NCI-H2029 (cell line): ENCODE results near the gene ARL6IP1.

Source experiments
- DNase-seq: peaks from one replicate; lab custom pipeline; 2025; lab: John Stamatoyannopoulos, UW

ARL6IP1 gene

DNA sequence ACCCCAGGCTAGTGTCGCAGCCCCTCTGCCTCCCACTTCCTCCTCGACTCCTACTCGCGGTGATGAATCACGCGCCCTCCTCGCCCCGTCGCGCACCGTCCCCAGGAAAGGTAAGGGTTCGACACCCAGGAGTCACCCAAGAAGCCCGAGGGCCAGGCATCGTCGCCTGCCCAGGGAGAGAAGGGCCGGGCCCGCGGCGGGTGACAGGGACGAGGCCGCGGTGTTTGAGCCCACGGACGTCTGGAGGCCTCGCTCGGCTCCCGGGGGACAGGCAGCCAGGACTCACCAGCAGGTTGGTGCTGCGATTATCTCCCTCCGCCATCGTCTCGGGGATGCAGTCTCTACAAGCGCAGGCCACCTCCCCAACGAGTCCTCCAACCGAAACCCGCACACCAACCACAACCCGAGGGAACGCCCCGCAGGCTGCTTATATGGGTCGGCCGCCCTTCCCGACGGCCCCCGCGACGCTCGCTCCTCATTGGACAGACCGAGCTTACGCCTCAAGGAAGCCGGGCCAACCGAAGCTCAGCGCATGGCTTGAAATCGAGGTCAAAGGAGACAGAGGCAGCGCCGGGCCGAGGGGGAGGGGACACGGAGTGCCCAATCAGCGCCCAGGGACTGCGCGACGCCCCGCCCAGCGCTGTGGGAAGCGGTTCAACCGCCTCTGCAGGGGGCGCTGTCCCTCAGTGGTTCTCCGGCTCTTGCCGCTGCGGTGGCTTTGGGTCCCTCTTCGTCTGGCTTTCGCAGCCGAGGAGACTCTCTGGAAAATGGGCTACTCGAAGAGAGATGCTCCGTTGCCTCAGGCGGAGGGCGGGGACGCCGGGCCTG lies at the start of gene ARL6IP1:
Gene ARL6IP1 (minus strand): TSS at position 405 of the 828 bp plus-strand sequence. CDS start 83 bp downstream, at position 322.
- DNase-seq, result peak; percentile 98

GRCh38 chr16:18846416-18846815 lies 45.1 kb upstream of the ARL6IP1 start:
- no peak for DNase-seq

GRCh38 chr16:18842565-18842964 lies 41.2 kb upstream of the ARL6IP1 start:
- no peak for DNase-seq

- no peak for DNase-seq
Observed at GRCh38 chr16:18841833-18842525, 40.6 kb upstream of the ARL6IP1 start.

GRCh38 chr16:18839555-18839954 lies 38.2 kb upstream of the ARL6IP1 start:
- DNase-seq, result no peak

DNA sequence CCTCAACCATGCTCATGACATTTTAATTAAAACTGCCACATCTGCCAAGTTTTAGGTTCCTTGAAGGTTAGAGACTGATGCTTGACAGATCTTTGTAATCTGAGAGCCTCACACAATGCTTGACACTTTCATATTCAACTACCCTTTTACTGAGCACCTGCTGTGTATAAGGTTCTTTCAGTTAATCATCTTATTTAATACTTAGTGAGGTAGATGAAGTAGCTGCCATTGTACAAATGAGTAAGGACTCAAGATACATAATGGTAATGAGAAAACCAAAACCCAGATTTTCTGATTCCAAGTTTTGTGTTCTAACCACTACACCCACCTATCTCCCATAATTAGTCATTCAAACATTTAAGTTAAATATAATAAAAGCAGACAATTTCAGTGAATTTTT lies 35.4 kb upstream of the ARL6IP1 start:
- DNase-seq, result no peak

DNA sequence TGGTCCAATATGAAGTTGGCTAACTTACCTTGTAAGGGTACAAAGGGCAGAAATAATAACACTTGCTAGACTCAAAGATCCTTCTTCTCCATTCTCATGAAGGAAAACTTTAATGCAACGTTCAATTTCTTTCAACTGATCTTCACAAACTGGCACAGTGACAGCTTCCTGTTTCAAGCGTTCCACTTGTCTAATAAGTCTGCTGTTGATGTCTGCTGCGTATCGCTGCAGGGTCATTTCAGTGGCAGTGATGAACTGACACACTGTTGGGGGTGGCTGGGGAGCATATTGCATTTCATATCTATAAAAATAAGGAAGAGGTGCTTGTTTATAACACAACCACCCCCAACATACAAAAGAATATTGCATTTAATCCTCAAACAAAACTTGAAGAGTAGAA lies 33.5 kb upstream of the ARL6IP1 start:
- DNase-seq, result no peak

DNA sequence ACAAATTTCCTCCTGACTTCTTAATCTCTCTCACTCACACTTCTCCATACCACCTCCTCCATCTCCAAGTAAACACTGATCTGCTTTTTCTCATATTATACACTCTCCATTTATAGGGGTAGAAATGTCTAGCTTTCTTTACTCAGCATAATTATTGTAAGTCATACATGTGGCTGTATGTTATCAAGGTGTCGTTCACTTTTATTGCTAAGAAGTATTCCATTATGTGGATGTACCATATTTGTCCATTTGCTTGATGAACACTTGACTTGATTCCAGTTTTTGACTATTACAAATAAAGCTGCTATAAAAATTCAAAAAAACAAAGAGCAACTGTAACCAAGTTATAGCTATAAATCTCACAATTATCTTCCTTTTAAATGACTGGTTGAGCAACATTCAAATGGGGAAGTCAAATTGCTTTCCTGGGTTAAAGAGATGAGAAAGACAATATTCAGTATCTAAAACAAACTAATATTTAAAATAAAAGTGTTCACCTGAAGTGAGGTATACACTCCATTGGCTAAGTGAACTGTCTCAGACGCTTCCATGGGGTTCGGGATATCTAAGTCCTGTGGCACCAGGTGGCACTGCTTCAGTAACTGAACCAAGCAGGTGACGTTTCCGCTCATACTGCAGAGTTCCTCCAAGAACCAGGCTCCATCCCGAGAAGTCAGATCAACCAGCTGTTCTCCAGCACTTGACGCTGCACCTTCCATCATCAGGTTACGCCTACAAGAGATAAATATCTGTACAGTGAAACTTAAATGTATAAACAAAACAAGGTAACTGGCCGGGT lies 32.6 kb upstream of the ARL6IP1 start:
- no peak for DNase-seq

- DNase-seq, result no peak
Observed at GRCh38 chr16:18832613-18833012, 31.3 kb upstream of the ARL6IP1 start.

GRCh38 chr16:18832006-18832405 lies 30.7 kb upstream of the ARL6IP1 start:
- no peak for DNase-seq

DNA sequence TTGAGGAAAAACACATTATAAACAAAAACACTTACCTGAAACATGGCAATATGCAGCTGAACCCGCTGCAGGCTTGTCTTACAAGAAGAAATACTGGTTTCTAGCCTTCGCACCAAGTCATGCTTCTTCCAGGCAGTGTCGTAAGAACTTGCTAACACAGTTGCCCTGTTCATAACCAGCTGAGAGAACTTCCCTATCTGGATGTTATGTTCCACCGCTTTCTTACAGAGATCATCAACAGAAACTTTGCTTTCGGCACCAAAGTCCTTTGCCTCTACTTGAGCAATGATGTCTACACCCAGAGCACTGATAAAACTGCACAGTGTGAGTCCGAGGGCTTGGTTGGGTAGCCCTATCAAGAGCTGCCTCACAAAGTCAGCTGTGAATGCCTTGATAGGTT lies 27.9 kb upstream of the ARL6IP1 start:
- no peak for DNase-seq

DNA sequence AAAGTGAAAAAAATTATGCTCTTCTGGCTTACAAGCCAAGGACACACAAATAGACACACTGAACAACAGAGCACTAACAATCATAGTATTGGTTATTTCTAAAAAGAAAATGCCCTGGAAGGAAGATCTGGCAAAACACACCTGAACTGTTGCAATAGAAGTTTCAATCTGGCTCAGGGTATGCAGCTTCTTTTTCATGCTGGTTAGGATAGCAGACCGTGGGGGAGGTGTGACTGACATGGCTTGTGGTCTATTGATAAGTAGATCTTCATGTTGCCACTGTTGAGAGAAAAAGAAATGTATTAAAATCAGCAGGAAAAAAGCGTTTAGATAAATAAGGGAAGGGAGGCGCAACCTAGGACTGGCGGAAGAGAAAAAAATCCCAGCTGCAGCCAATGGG lies 26.5 kb upstream of the ARL6IP1 start:
- no peak for DNase-seq

DNA sequence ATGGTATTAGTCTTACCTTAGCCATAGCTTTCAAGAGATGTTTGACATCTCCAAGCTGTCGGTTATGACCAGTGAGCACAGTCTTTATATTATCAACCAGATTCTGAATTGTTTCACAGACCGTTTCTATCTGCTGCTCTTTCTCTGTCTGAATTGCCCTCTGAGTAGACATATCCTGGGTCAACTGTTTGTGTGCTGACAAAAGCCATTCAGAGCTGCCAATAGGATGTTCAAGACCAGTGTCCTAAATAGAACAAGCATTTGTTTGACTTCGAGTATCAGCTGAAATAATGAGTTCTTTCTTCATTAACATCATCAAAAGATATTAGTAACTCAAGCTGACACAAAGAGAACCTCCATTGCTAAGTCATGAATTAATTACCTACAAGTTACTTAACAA lies 14.9 kb upstream of the ARL6IP1 start:
- DNase-seq, result no peak

DNA sequence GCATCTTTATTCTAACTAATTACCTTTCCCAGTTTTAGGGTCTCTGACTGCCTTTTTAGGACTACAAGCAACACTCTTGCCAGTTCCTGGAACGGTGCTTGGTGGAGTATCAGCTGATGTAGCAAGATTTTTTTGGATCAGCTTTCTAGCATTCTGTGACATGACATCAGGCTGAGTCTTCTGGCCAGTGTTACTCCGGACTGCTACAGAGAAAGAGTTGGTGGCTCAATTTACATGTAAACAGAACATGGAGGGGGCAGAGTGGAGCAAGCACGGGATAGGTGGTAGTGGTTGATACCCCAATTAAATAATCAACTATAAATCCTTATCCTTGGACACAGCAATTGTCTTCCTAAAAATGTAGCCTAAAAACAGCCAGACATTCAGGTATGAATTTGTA lies 10.6 kb upstream of the ARL6IP1 start:
- DNase-seq, result no peak

DNA sequence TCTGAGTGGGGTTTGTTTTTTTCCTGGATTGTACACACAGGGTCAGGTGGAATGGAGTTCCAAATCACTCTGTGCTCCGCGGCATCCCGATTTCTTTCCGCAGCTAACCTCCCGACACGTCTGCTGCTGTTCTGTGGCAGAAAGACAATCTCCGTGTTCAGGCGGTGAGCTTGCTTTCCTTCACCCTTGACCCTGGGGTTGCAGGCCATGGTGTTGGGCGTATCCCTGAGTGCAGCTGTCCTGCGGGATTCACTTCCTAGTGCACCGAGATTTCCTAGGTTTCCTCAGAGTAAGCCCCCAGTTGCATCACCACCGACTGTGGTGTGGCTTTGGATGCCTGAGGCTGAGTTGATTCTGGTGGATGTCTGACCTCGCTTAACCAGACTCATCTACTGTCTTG lies 7.8 kb upstream of the ARL6IP1 start:
- DNase-seq, result no peak

DNA sequence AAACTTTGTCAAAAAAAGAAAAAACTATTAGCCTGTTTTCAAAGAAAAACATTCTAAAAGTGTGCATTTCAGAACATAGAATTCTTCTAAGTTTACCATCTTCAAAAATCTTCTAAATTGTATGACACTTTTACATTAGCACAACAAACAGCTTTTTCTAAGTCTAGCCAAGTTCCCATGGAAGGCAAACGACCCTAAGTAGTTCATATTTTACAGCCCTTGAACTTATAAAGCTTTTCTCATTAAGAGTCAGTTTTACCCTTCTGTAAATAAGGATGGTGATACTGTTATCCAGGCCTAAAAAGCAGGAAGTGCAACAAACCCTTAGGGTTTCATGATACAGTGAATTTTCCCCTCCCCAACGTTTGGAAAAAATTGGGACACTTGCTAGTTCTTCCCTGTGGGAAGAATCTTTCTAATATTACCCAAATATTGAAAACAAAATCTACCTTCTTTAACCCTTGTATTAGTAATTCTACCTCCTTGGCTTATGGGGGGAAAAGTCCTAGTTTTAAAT lies 4.0 kb upstream of the ARL6IP1 start:
- no peak for DNase-seq

DNA sequence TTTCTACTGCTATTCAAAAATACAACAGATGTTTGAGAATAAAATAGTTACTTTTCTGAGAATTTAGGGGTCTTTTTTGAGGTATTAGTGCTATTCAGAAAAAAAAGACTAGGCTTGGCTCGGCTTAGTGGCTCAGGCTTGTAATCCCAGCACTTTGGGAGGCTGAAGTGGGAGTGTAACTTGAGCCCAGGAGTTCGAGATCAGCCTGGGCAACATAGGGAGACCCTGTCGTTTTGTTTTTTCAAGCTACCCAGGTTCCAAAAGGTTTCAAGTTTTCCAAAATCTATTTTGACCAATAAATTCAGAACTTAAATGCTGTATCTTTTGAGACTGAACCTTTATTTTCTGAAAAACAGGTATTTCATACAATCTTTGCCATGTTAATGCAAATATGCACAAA lies 3.2 kb upstream of the ARL6IP1 start:
- no peak for DNase-seq

GRCh38 chr16:18803569-18804462 lies 2.5 kb upstream of the ARL6IP1 start:
- DNase-seq, result no peak

DNA sequence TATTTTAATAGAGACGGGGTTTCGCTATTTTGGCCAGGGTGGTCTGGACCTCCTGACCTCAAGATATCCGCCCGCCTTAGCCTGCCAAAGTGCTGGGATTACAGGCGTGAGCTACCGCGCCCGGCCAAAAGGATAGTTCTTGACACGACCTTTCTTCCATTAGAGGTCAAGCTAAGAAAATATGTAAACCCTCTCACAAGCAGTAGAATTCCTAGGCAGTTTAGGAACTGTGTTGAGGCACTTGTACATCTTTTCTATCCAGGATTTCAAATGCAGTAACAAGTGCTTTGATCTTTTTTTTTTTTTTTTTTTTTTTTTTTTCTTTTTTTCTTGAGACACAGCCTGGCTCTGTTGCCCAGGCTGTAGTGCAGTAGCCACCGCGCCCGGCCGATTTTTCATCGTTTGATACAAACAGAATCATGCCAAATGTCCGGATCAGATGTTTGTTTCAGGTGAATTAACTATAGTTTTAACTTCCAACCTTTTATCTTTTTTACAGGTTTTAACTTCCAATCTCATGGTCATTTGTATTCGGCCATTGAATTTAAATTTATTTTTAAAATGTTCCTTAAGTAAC lies 1.5 kb upstream of the ARL6IP1 start:
- DNase-seq, result no peak

DNA sequence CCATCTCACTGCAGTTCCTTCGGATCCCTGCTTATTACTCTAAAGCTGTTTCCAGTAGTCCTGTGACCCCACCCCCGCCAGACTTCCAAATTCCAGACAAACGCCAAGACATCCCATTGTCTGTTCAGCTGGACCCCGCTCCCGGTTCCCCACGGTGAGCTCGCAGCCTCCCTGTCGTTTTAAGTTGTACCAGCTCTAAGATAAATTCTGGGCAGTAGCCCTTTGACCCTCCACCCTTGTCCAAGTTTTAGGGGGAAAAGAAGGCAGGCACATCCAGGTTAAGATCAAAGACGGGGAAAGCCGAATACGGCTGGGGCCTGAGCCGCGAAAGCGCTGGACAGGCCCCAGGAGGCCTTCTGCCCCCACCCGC lies 589 bp downstream of the ARL6IP1 start:
- no peak for DNase-seq

- DNase-seq, result no peak
Observed at GRCh38 chr16:18800293-18800692, 1.1 kb downstream of the ARL6IP1 start.
